OCI-LY7 (cell line): ENCODE data around the gene MYL3. TPM values are rescaled to one million over a fixed set of nuclear protein-coding genes. Genes with fewer than 3 reads are reported as not detected.

Experiments used
- BruUV-seq: library from RNA; stranded (reverse); fragments of 400-500 nt; replicated peaks from 2 replicates; lab custom pipeline; 2021; lab: Mats Ljungman, UMichigan
- CTCF ChIA-PET: fragments of 300-600 bp; sonication (Branson Sonifier 250); formaldehyde crosslinking; loops from one replicate; lab custom pipeline; 2022; ENCODE audit warnings: antibody characterized with exemption; ENCODE audit not compliant: unreplicated experiment; lab: Charles Lee
- POLR2A ChIA-PET: fragments of 300-600 bp; sonication (Branson Sonifier 250); formaldehyde crosslinking; loops from one replicate; lab custom pipeline; 2022; ENCODE audit warnings: antibody characterized with exemption; lab: Charles Lee
- DNase-seq: peaks from one replicate; pipeline ENCODE4 v3.0.0-alpha.2; 2015; ENCODE audit warnings: low spot score
- H2AFZ ChIP-seq: fragments of 200-600 bp; sonication (generic), shearing (Covaris generic); 2 replicates; pipeline ENCODE4 v1.6.1; 2014; ENCODE audit warnings: mild to moderate bottlenecking, antibody characterized with exemption, low read length, moderate library complexity
- H3K27ac ChIP-seq: fragments of 200-600 bp; sonication (generic); 2 replicates; pipeline ENCODE4 v1.5.1; 2014; ENCODE audit warnings: mixed run types, low read depth, mild to moderate bottlenecking, moderate library complexity, low read length, inconsistent platforms; ENCODE audit not compliant: poor library complexity, severe bottlenecking
- H3K36me3 ChIP-seq: fragments of 200-600 bp; sonication (generic); 2 replicates; pipeline ENCODE4 v1.6.1; 2014; ENCODE audit warnings: mild to moderate bottlenecking, antibody characterized with exemption, low read length, moderate library complexity, mixed read lengths; ENCODE audit not compliant: insufficient read depth
- H3K4me1 ChIP-seq: fragments of 200-600 bp; sonication (generic); 2 replicates; pipeline ENCODE4 v1.5.1; 2014; ENCODE audit warnings: mild to moderate bottlenecking, low read length; ENCODE audit not compliant: insufficient read depth, poor library complexity, severe bottlenecking
- H3K4me2 ChIP-seq: fragments of 200-600 bp; sonication (generic); 2 replicates; pipeline ENCODE4 v1.6.1; 2014; ENCODE audit warnings: mild to moderate bottlenecking, low read length
- H3K4me3 ChIP-seq: fragments of 200-600 bp; sonication (generic); 2 replicates; pipeline ENCODE4 v1.5.1; 2014; ENCODE audit warnings: mild to moderate bottlenecking, low read depth, low read length; ENCODE audit not compliant: poor library complexity, severe bottlenecking
- H3K79me2 ChIP-seq: fragments of 200-600 bp; sonication (generic); 2 replicates; pipeline ENCODE4 v1.6.1; 2016; ENCODE audit warnings: low read depth, mild to moderate bottlenecking, low read length, moderate library complexity, mixed read lengths; ENCODE audit not compliant: insufficient read depth
- H3K9me2 ChIP-seq: fragments of 200-600 bp; sonication (generic); 2 replicates; pipeline ENCODE4 v1.6.1; 2016; ENCODE audit warnings: mild to moderate bottlenecking, low read length, mixed read lengths; ENCODE audit not compliant: insufficient read depth
- H3K9me3 ChIP-seq: fragments of 200-600 bp; sonication (generic); 2 replicates; pipeline ENCODE4 v1.6.1; 2014; ENCODE audit warnings: mild to moderate bottlenecking, mixed run types, low read length, mixed read lengths
- H4K20me1 ChIP-seq: fragments of 200-600 bp; sonication (generic); 2 replicates; pipeline ENCODE4 v1.6.1; 2014; ENCODE audit warnings: mild to moderate bottlenecking, antibody characterized with exemption, low read length, moderate library complexity, mixed read lengths; ENCODE audit not compliant: insufficient read depth
- EZH2phosphoT487 ChIP-seq: fragments of 200-600 bp; sonication (generic); IDR thresholded peaks from 2 replicates; pipeline ENCODE4 v1.6.1; 2018; ENCODE audit warnings: low read depth, borderline replicate concordance, mild to moderate bottlenecking, mixed run types, antibody characterized with exemption, low read length, moderate library complexity, mixed read lengths
- intact Hi-C: fragments of 100-400 bp; cut with micrococcal nuclease; formaldehyde crosslinking; loops from one replicate; pipeline ENCODE4 v1.10.0; 2022; ENCODE audit not compliant: unreplicated experiment
- total RNA-seq, 2 experiments: library from RNA; depleted of rRNA in 1 of 2; stranded (reverse); fragments of >200 nt in 1 of 2; shearing (Covaris generic) in 1 of 2; gene quantifications; 2 replicates each; pipeline ENCODE4 v1.2.3, GENCODE V29; 2014 to 2022
- TF ChIP-seq, protein P1 (sequence below): fragments of 200-600 bp; sonication (generic); conservative IDR thresholded peaks from 2 replicates; pipeline ENCODE4 v1.5.1; 2014; ENCODE audit warnings: mild to moderate bottlenecking, antibody characterized with exemption, low read length, moderate library complexity, mixed read lengths

MYL3 gene
- total RNA-seq, 2 experiments from 2014 or later = not detected

DNA sequence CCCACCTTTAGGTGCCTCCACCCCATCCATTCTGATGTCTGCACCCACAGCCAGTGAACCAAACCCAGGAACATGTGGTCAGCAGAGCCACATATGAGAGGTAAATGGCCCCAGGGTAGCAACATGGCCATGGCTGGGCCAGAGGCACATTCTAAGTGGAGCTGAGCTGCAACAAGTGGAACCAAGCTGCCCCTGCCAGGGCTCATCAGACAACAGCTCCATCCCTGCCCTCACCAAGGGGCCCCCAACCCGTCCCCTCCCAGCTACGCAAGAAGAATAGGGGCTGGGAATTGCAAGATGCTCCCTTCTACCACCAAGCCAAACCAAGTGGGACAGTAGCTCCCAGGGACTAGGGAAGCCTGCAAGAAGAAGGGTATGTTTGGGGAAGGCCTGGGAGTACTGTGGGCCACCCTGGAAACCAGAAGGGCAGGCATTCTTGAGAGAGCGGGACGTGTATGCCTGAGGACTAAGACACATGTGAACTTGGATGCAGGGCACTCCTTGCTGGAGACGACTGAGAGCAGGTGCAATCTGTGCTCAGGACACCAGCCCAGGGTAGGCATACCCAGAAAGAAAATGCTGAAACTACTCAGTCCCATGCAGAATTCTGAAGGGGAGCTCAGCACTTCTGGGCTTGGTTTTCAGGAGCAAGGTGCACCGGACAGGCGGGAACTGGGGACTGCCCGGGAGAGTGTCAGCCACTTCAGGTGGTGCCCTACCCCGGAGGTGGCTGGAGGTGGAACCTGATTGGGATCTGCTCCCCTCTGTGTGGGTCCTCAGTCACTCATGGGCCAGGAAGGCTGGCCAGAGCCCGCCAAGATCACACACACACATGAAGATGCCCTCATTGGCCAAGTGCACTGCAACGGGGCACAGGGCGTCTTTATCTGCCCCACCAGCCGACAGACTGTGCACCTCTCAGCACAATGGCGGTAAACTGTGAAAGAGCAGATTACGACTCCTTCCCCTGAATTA lies 9.5 kb downstream of the MYL3 start:
- intact Hi-C loops = no loop called here
- H2AFZ ChIP-seq = no peak overlapping the region
- no peak overlapping the region for H3K4me2 ChIP-seq
- no peak for DNase-seq
- no peak overlapping the region for H3K27ac ChIP-seq
- H4K20me1 ChIP-seq = no peaks in the 10 kb centered on the region
- H3K9me3 ChIP-seq = no peaks in the 10 kb centered on the region
- no TSS peak for BruUV-seq
- no peak overlapping the region for H3K4me3 ChIP-seq
- TF ChIP-seq EZH2phosphoT487 = no peak
- TF ChIP-seq, protein P1, sequence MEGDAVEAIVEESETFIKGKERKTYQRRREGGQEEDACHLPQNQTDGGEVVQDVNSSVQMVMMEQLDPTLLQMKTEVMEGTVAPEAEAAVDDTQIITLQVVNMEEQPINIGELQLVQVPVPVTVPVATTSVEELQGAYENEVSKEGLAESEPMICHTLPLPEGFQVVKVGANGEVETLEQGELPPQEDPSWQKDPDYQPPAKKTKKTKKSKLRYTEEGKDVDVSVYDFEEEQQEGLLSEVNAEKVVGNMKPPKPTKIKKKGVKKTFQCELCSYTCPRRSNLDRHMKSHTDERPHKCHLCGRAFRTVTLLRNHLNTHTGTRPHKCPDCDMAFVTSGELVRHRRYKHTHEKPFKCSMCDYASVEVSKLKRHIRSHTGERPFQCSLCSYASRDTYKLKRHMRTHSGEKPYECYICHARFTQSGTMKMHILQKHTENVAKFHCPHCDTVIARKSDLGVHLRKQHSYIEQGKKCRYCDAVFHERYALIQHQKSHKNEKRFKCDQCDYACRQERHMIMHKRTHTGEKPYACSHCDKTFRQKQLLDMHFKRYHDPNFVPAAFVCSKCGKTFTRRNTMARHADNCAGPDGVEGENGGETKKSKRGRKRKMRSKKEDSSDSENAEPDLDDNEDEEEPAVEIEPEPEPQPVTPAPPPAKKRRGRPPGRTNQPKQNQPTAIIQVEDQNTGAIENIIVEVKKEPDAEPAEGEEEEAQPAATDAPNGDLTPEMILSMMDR = no peak
- H3K36me3 ChIP-seq = no peaks in the 10 kb centered on the region
- CTCF ChIA-PET = no interaction called here
- no peaks in the 10 kb centered on the region for H3K9me2 ChIP-seq
- H3K79me2 ChIP-seq = no peaks in the 10 kb centered on the region
- H3K4me1 ChIP-seq = no peaks in the 10 kb centered on the region
- POLR2A ChIA-PET = no interaction called here

DNA sequence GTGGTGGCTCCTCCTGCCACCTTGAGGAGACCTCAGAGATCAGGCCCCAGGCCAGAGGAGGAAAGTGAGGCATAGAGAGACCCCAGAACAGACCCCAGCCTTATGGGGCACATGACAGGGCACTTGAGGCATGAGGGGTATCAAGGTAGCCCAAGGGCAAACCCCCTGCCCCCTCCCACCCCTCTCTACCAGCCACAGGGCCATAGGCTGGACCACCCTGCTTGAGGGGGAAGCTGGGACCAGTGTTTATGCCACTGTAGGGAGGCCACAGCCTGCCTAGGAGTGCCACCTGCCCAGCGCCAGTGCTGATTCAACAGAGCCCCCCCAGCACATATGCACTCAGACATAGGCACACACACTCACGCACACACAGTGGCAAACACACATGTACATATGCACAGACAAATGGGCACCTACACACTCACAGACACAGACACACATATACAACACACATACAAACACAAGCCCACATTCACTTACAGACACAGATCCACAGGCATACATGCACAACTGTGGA lies 10.3 kb downstream of the MYL3 start:
- Histone ChIP-seq H3K4me2 (no peak overlapping the region), H3K9me3 (no peaks in the 10 kb centered on the region), H3K4me3 (no peak overlapping the region), H3K27ac (no peak overlapping the region), H2AFZ (no peak overlapping the region), H3K9me2 (no peaks in the 10 kb centered on the region), H3K79me2 (no peaks in the 10 kb centered on the region), H3K4me1 (no peaks in the 10 kb centered on the region), H3K36me3 (no peaks in the 10 kb centered on the region), H4K20me1 (no peaks in the 10 kb centered on the region)
- DNase-seq = no peak
- TF ChIP-seq, protein P1 = no peak
- no peak for TF ChIP-seq EZH2phosphoT487
- ChIA-PET POLR2A (no interaction called here), CTCF (no interaction called here)
- intact Hi-C loops = no loop called here
- no TSS peak for BruUV-seq

DNA sequence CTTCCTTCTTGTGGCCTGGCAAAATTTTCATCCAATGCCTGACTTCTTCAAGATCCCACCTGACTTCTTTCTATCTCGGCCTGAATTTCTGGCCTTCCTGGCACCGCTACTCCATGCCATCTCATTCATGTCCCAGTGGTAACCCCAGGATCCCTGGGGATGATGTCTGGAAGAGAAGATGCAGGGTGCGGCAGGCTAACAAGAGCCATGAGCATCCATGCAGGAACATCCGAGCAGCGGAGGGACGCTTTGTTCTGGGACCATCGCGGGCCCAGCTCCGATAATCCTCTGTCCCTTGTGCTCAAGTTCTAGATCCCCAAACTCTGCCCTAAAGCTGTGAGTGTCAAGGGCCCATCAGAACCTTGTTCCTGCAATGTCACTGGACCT lies 10.9 kb downstream of the MYL3 start:
- DNase-seq = no peak
- no peak for TF ChIP-seq EZH2phosphoT487
- TF ChIP-seq, protein P1 = no peak
- Histone ChIP-seq H3K9me3 (no peaks in the 10 kb centered on the region), H3K4me2 (no peak overlapping the region), H3K27ac (no peak overlapping the region), H3K36me3 (no peaks in the 10 kb centered on the region), H2AFZ (no peak overlapping the region), H3K9me2 (no peaks in the 10 kb centered on the region), H3K4me3 (no peak overlapping the region), H4K20me1 (no peaks in the 10 kb centered on the region), H3K4me1 (no peaks in the 10 kb centered on the region), H3K79me2 (no peaks in the 10 kb centered on the region)
- POLR2A ChIA-PET = no interaction called here
- no TSS peak for BruUV-seq
- intact Hi-C loops = no loop called here
- CTCF ChIA-PET = no interaction called here
